Endothelial cell of umbilical vein (primary cell): ENCODE data around the gene STYXL1. TPM values are rescaled to one million over a fixed set of nuclear protein-coding genes. Genes with fewer than 3 reads are reported as not detected.
"Not testable (repeated sequence)": the region's sequence is repeated elsewhere in the genome, so short reads cannot be mapped to it uniquely, and the experiment has no call there.

ENCODE experiments used
- BruUV-seq: library from RNA; stranded (reverse); fragments of 400-500 nt; replicated peaks from 2 replicates; lab custom pipeline; 2021; lab: Mats Ljungman, UMichigan
- CTCF ChIA-PET: fragments of 300-600, 350-600 bp; sonication (Branson Sonifier 250); formaldehyde crosslinking; loops from one replicate; lab custom pipeline; 2021; ENCODE audit warnings: antibody characterized with exemption, inconsistent platforms; lab: Charles Lee
- POLR2A ChIA-PET: fragments of 300-600, 350-600 bp; sonication (Branson Sonifier 250); formaldehyde crosslinking; loops from one replicate; lab custom pipeline; 2021; ENCODE audit warnings: antibody characterized with exemption, inconsistent platforms; lab: Charles Lee
- DNase-seq: peaks from one replicate; pipeline ENCODE4 v3.0.0-alpha.2; 2011; ENCODE audit warnings: low read depth, low spot score
- FAIRE-seq: peaks from 2 replicates; lab custom pipeline; 2011; peaks lifted over from hg19 to GRCh38; lab: Jason Lieb, UNC
- H2AFZ ChIP-seq: 2 replicates; pipeline ENCODE4 v1.6.0; 2012; ENCODE audit warnings: low read depth, low read length, control low read depth, inconsistent platforms
- H3K27ac ChIP-seq: 2 replicates; pipeline ENCODE4 v1.5.1; 2011; ENCODE audit warnings: low read depth, mild to moderate bottlenecking, control low read depth, low read length, moderate library complexity; ENCODE audit not compliant: insufficient read depth
- H3K27me3 ChIP-seq, 2 experiments: 2 replicates each; pipeline versions ENCODE4 v1.6.0 to v1.6.1; 2011; ENCODE audit warnings: low read length in 2 of 2, mixed read lengths in 1 of 2; ENCODE audit not compliant: control insufficient read depth in 2 of 2, insufficient read depth in 2 of 2
- H3K36me3 ChIP-seq, 2 experiments: 2 replicates in 1 of 2; 3 replicates in 1 of 2; pipeline ENCODE4 v1.5.1; 2011; ENCODE audit warnings: low read length in 2 of 2, mild to moderate bottlenecking in 1 of 2, moderate library complexity in 1 of 2; ENCODE audit not compliant: control insufficient read depth in 2 of 2, insufficient read depth in 2 of 2; ENCODE audit errors: extremely low read depth in 1 of 2
- H3K4me1 ChIP-seq: 3 replicates; pipeline ENCODE4 v1.5.1; 2011; ENCODE audit warnings: mild to moderate bottlenecking, low read length; ENCODE audit not compliant: control insufficient read depth, insufficient read depth; ENCODE audit errors: extremely low read depth
- H3K4me2 ChIP-seq: 2 replicates; pipeline ENCODE4 v1.6.1; 2011; ENCODE audit warnings: low read length, control low read depth, mixed read lengths; ENCODE audit not compliant: insufficient read depth
- H3K4me3 ChIP-seq, 3 experiments: fragments of 200-600 bp in 1 of 3; sonication (generic), shearing (Covaris generic) in 1 of 3; replicated peaks in 1 of 3; 2 replicates each; pipeline ENCODE4 v1.5.1; 2011 to 2016; ENCODE audit warnings: control low read depth in 3 of 3, low read length in 3 of 3, mild to moderate bottlenecking in 2 of 3, inconsistent platforms in 1 of 3, low read depth in 1 of 3, moderate library complexity in 1 of 3; ENCODE audit not compliant: insufficient read depth in 1 of 3
- H3K79me2 ChIP-seq: 2 replicates; pipeline ENCODE4 v1.6.0; 2012; ENCODE audit warnings: low read length, inconsistent platforms; ENCODE audit not compliant: control insufficient read depth, insufficient read depth
- H3K9ac ChIP-seq: replicated peaks from 2 replicates; pipeline ENCODE3; 2011; ENCODE audit warnings: low read length, control low read depth; ENCODE audit not compliant: insufficient read depth; ENCODE audit errors: extremely low read depth
- H3K9me1 ChIP-seq: replicated peaks from 3 replicates; pipeline ENCODE4 v1.6.0; 2011; ENCODE audit warnings: mild to moderate bottlenecking, low read length; ENCODE audit not compliant: control insufficient read depth, insufficient read depth; ENCODE audit errors: extremely low read depth
- H3K9me3 ChIP-seq: replicated peaks from 2 replicates; pipeline ENCODE4 v1.5.1; 2012; ENCODE audit warnings: low read length, inconsistent platforms; ENCODE audit not compliant: control insufficient read depth, insufficient read depth
- H4K20me1 ChIP-seq: replicated peaks from 2 replicates; pipeline ENCODE3; 2011; ENCODE audit warnings: mild to moderate bottlenecking, low read length; ENCODE audit not compliant: control insufficient read depth, insufficient read depth; ENCODE audit errors: extremely low read depth
- CTCF ChIP-seq, 2 donors: IDR thresholded peaks; 1 replicate in 1 of 2; 2 replicates in 1 of 2; pipeline ENCODE4 v1.5.1; 2011; ENCODE audit warnings: low read length in 2 of 2, mild to moderate bottlenecking in 2 of 2, moderate library complexity in 2 of 2, control low read depth in 1 of 2, inconsistent platforms in 1 of 2, low read depth in 1 of 2; ENCODE audit not compliant: insufficient read depth in 1 of 2; ENCODE audit errors: extremely low read depth in 1 of 2
- EZH2 ChIP-seq: IDR thresholded peaks from 2 replicates; pipeline ENCODE4 v1.6.1; 2012; ENCODE audit warnings: borderline replicate concordance, low read depth, mild to moderate bottlenecking, moderate library complexity, low read length, inconsistent platforms; ENCODE audit not compliant: severe bottlenecking
- FOS ChIP-seq: IDR thresholded peaks from 2 replicates; pipeline ENCODE4 v1.6.1; 2011; ENCODE audit warnings: mild to moderate bottlenecking, low read length, moderate library complexity, borderline replicate concordance; ENCODE audit not compliant: insufficient read depth
- GATA2 ChIP-seq: IDR thresholded peaks from 2 replicates; pipeline ENCODE4 v1.7.0; 2011; ENCODE audit warnings: low read depth, mild to moderate bottlenecking, moderate library complexity, mixed read lengths, low read length; ENCODE audit not compliant: insufficient read length, insufficient read depth
- JUN ChIP-seq: IDR thresholded peaks from 2 replicates; pipeline ENCODE4 v1.6.1; 2011; ENCODE audit warnings: borderline replicate concordance, low read depth; ENCODE audit not compliant: insufficient read length, insufficient read depth
- MYC ChIP-seq: IDR thresholded peaks from one replicate; pipeline ENCODE4 v1.6.1; 2011; ENCODE audit warnings: mild to moderate bottlenecking, low read depth, low read length
- POLR2A ChIP-seq: IDR thresholded peaks from 2 replicates; pipeline ENCODE4 v1.6.1; 2012; ENCODE audit warnings: low read depth, mild to moderate bottlenecking, control low read depth, low read length
- POLR2AphosphoS5 ChIP-seq: IDR thresholded peaks from 2 replicates; pipeline ENCODE4 v1.6.1; 2012; ENCODE audit warnings: low read depth, mild to moderate bottlenecking, control low read depth, low read length, moderate library complexity; ENCODE audit not compliant: insufficient read depth
- dilution Hi-C: fragments of 300-500 bp; cut with MboI; formaldehyde crosslinking; loops from one replicate; pipeline ENCODE4 v1.15.0; 2019; ENCODE audit warnings: low sequenced_read_pairs; ENCODE audit not compliant: extremely low pct_ligation_motif_present
- intact Hi-C: fragments of 100-400 bp; cut with micrococcal nuclease; formaldehyde crosslinking; loops from one replicate; pipeline ENCODE4 v1.10.0; 2022
- polyA plus RNA-seq, 4 experiments: library from polyadenylated mRNA; depleted of rRNA in 3 of 4; stranded (reverse) in 3 of 4; unstranded in 1 of 4; fragments of >200 nt; gene quantifications; 2 replicates each; pipeline versions ENCODE4 v1.2.1 to v1.2.3, GENCODE V29; 2011 to 2012; ENCODE audit warnings: missing spikeins in 1 of 4
- total RNA-seq: library from RNA; stranded (reverse); gene quantifications from 2 replicates; pipeline ENCODE4 v1.2.3, GENCODE V29; 2021
- TF ChIP-seq, protein P1 (sequence below): IDR thresholded peaks from 2 replicates; pipeline ENCODE4 v1.6.1; 2011; ENCODE audit not compliant: insufficient read depth, insufficient read length

STYXL1 gene
- total and polyA plus RNA-seq, 2 donors (not counting 3 experiments of a cell fraction or from before 2014, with no cell fraction given) = 23.0 to 67.6 TPM

DNA sequence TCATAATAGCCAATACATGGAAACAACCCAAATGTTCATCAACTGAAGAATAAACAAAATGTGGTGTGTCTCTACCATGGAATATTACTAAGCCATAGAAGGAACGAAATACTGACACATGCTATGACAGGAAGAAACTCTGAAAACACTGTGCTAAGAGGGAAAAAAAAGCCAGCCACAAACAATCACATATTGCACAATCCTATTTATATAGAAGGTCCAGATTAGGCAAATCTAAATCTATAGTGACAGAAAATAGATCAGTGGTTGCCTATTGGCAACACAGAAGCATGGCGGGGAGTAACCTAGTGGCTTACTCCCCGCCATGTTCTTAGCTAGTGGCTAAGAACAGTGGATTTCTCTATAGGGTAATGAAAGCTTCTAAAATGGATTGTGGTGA is 48.1 kb upstream of the STYXL1 start:
- H3K4me3 ChIP-seq = no peak overlapping the region
- no peaks in the 10 kb centered on the region for H3K36me3 ChIP-seq
- no peaks in the 10 kb centered on the region for H3K79me2 ChIP-seq
- no peak for DNase-seq
- intact Hi-C loops = no loop called here
- TF ChIP-seq POLR2A (no peak), EZH2 (no peak), POLR2AphosphoS5 (no peak), MYC (no peak), JUN (no peak), GATA2 (no peak), FOS (no peak), CTCF (IDR thresholded peaks at IDR 0.05; ENCODE audit: extremely low read depth in 1 of 2, insufficient read depth in 1 of 2, low read depth in 1 of 2, low read length in 2 of 2) (no peak)
- TF ChIP-seq, protein P1, sequence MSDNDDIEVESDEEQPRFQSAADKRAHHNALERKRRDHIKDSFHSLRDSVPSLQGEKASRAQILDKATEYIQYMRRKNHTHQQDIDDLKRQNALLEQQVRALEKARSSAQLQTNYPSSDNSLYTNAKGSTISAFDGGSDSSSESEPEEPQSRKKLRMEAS = no peak
- H3K4me1 ChIP-seq = no peaks in the 10 kb centered on the region
- no peaks in the 10 kb centered on the region for H3K9me3 ChIP-seq
- no peak overlapping the region for H3K4me2 ChIP-seq
- no peaks in the 10 kb centered on the region for H3K9me1 ChIP-seq
- BruUV-seq = no TSS peak
- no peak overlapping the region for H3K27ac ChIP-seq
- dilution Hi-C loops = no loop called here
- no peaks in the 10 kb centered on the region for H4K20me1 ChIP-seq
- H3K9ac ChIP-seq = no peak overlapping the region
- POLR2A ChIA-PET = no interaction called here
- FAIRE-seq = no peak
- no peak overlapping the region for H2AFZ ChIP-seq
- H3K27me3 ChIP-seq = no peaks in the 10 kb centered on the region
- CTCF ChIA-PET = no interaction called here

DNA sequence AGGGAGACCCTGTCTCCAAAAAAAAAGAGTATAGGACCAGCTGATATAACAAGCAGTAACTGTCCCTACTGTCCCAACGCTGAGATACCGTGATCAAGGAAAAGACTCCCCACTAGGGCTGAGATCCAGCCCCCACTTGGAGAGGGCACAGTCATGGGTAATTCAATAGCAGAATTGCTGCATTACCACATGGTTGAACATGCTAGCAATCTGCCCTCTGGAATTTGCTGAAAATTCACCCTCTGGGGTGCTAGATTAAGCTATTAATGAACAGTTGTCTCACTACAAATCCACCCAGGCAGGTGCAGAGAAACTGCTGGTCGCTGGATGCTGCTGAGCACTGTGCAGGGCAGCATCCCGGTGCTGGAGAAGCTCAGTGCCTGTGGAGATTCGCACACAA is 46.5 kb upstream of the STYXL1 start:
- dilution Hi-C loops, H3K9ac ChIP-seq, H3K9me3 ChIP-seq, H2AFZ ChIP-seq, H3K79me2 ChIP-seq, CTCF ChIA-PET, POLR2A ChIA-PET, H3K36me3 ChIP-seq, H3K4me3 ChIP-seq, BruUV-seq, H3K9me1 ChIP-seq, intact Hi-C loops, H3K4me2 ChIP-seq, FAIRE-seq, H3K4me1 ChIP-seq, H4K20me1 ChIP-seq, H3K27me3 ChIP-seq, DNase-seq, H3K27ac ChIP-seq: not testable (repeated sequence)

- DNase-seq, FAIRE-seq, H3K9ac ChIP-seq, H3K79me2 ChIP-seq, BruUV-seq, H3K9me1 ChIP-seq, intact Hi-C loops, H3K27me3 ChIP-seq, POLR2A ChIA-PET, dilution Hi-C loops, H3K9me3 ChIP-seq, H2AFZ ChIP-seq, H3K4me2 ChIP-seq, H3K27ac ChIP-seq, H3K4me1 ChIP-seq, H4K20me1 ChIP-seq, H3K4me3 ChIP-seq, H3K36me3 ChIP-seq: not testable (repeated sequence)
- CTCF ChIA-PET = interaction anchor here (0.9 kb wide), 1 partner anchor 25 kb away, joined by 5 read pairs; no protein-coding TSS in a partner anchor
Observed at GRCh38 chr7:76093531-76093930, 45.7 kb upstream of the STYXL1 start.
